A673 (cell line): ENCODE results near the gene PHTF1. TPM values are rescaled to one million over a fixed set of nuclear protein-coding genes. Genes with fewer than 3 reads are reported as not detected.

Experiments used
- BruUV-seq: library from RNA; stranded (reverse); fragments of 400-500 nt; replicated peaks from 2 replicates; lab custom pipeline; 2021; lab: Mats Ljungman, UMichigan
- CTCF ChIA-PET: fragments of 300-600 bp; sonication (Branson Sonifier 250); formaldehyde crosslinking; loops from one replicate; lab custom pipeline; 2022; ENCODE audit warnings: antibody characterized with exemption; lab: Charles Lee
- POLR2A ChIA-PET: fragments of 300-600 bp; sonication (Branson Sonifier 250); formaldehyde crosslinking; loops from one replicate; lab custom pipeline; 2022; ENCODE audit warnings: antibody characterized with exemption; ENCODE audit not compliant: low non-redundant PET; lab: Charles Lee
- DNase-seq: peaks from one replicate; pipeline ENCODE4 v3.0.0-alpha.2; 2015; ENCODE audit warnings: low spot score
- H3K27ac ChIP-seq: fragments of 200-600 bp; sonication (generic); 2 replicates; pipeline ENCODE4 v1.5.1; 2016; ENCODE audit warnings: mixed run types, low read depth, mild to moderate bottlenecking, mixed read lengths, antibody characterized with exemption, low read length; ENCODE audit not compliant: poor library complexity, severe bottlenecking
- H3K27me3 ChIP-seq: fragments of 200-600 bp; sonication (generic); replicated peaks from 2 replicates; pipeline ENCODE4 v1.6.1; 2017; ENCODE audit warnings: mixed run types, low read depth, mild to moderate bottlenecking, mixed read lengths, antibody characterized with exemption, low read length; ENCODE audit not compliant: insufficient read depth, poor library complexity
- H3K36me3 ChIP-seq: fragments of 200-600 bp; sonication (generic); 2 replicates; pipeline ENCODE4 v1.6.1; 2016; ENCODE audit warnings: mixed run types, mild to moderate bottlenecking, mixed read lengths, antibody characterized with exemption, low read length; ENCODE audit not compliant: insufficient read depth, poor library complexity, severe bottlenecking
- H3K4me1 ChIP-seq: fragments of 200-600 bp; sonication (generic); 2 replicates; pipeline ENCODE4 v1.6.1; 2017; ENCODE audit warnings: mixed run types, mild to moderate bottlenecking, mixed read lengths, antibody characterized with exemption, low read length; ENCODE audit not compliant: insufficient read depth, poor library complexity, severe bottlenecking
- H3K4me3 ChIP-seq: fragments of 200-600 bp; sonication (generic); 2 replicates; pipeline ENCODE4 v1.5.1; 2016; ENCODE audit warnings: low read depth, mixed run types, mild to moderate bottlenecking, mixed read lengths, low read length; ENCODE audit not compliant: poor library complexity, severe bottlenecking
- H3K9me3 ChIP-seq: fragments of 200-600 bp; sonication (generic); 2 replicates; pipeline ENCODE4 v1.6.1; 2016; ENCODE audit warnings: mixed run types, low read depth, mild to moderate bottlenecking, mixed read lengths, antibody characterized with exemption, low read length; ENCODE audit not compliant: poor library complexity, severe bottlenecking
- EZH2 ChIP-seq: fragments of 200-600 bp; sonication (generic); IDR thresholded peaks from 2 replicates; pipeline ENCODE4 v1.6.1; 2017; ENCODE audit warnings: borderline replicate concordance, low read depth, mild to moderate bottlenecking, mixed read lengths, antibody characterized with exemption, low read length; ENCODE audit not compliant: poor library complexity, severe bottlenecking
- intact Hi-C: fragments of 100-400 bp; cut with micrococcal nuclease; formaldehyde crosslinking; loops from one replicate; pipeline ENCODE4 v1.10.0; 2022; ENCODE audit not compliant: unreplicated experiment
- total RNA-seq: library from RNA; stranded (reverse); gene quantifications from 2 replicates; pipeline ENCODE4 v1.2.3, GENCODE V29; 2021
- TF ChIP-seq, protein P1 (sequence below): fragments of 300-800, 200-600 bp; sonication (generic); conservative IDR thresholded peaks from 2 replicates; pipeline ENCODE4 v1.5.1; 2017; ENCODE audit warnings: low read depth, mild to moderate bottlenecking, antibody characterized with exemption, low read length, moderate library complexity, mixed read lengths

PHTF1 gene
- total RNA-seq, 1 experiment from 2014 or later: 57.2 TPM

DNA sequence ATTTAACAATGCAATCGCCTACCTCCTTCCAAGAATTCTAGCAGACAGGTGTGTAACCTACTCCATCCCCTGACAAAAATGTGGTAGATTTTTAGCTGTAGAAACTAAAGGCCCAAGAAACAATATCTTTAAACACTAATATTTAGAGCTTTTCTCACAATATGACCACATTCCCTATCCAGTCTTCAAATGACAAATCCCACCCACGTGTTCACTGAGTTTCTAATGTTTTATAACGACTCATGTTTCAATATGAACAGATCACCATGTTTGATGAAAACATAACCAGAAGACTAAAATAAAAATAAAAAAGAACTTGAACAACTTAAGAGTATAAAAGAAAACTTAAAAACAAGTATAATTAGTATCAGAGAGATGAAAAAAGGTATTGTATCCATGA lies 28.4 kb upstream of the PHTF1 start:
- CTCF ChIA-PET: no interaction called here
- no peak overlapping the region for H3K27ac ChIP-seq

DNA sequence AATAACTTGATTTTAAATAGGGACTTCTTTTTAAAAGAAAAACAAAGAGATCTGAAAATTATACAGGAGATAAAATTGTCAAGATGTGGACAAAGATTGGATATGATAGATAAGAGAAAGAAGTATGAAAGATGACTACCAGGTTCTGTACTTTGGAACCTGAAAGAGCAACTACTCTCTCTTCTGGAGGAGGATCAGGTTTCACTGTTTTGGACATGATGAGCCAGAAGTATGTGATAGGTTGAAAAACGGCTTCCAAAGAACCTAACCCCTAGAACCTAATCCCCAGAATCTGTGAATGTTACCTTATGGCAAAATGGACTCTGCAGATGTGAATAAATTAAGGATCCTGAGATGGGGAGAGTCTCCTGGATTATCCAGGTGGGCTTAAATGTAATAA lies 26.8 kb upstream of the PHTF1 start:
- Histone ChIP-seq H3K27ac (no peak overlapping the region), H3K4me3 (no peak overlapping the region), H3K36me3 (no peaks in the 10 kb centered on the region), H3K9me3 (no peaks in the 10 kb centered on the region), H3K27me3 (no peaks in the 10 kb centered on the region), H3K4me1 (peaks cover 20% of the 10 kb centered on the region)
- intact Hi-C loops: no loop called here
- no peak for DNase-seq
- ChIA-PET CTCF (no interaction called here), POLR2A (no interaction called here)
- BruUV-seq: no TSS peak
- TF ChIP-seq EZH2: no peak
- TF ChIP-seq, protein P1, sequence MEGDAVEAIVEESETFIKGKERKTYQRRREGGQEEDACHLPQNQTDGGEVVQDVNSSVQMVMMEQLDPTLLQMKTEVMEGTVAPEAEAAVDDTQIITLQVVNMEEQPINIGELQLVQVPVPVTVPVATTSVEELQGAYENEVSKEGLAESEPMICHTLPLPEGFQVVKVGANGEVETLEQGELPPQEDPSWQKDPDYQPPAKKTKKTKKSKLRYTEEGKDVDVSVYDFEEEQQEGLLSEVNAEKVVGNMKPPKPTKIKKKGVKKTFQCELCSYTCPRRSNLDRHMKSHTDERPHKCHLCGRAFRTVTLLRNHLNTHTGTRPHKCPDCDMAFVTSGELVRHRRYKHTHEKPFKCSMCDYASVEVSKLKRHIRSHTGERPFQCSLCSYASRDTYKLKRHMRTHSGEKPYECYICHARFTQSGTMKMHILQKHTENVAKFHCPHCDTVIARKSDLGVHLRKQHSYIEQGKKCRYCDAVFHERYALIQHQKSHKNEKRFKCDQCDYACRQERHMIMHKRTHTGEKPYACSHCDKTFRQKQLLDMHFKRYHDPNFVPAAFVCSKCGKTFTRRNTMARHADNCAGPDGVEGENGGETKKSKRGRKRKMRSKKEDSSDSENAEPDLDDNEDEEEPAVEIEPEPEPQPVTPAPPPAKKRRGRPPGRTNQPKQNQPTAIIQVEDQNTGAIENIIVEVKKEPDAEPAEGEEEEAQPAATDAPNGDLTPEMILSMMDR: no peak

More for the DNA sequence above, 28.4 kb upstream of the PHTF1 start:
- no TSS peak for BruUV-seq
- H3K4me1 ChIP-seq: peaks cover 18% of the 10 kb centered on the region
- H3K36me3 ChIP-seq: no peaks in the 10 kb centered on the region
- no peak for DNase-seq
- no peaks in the 10 kb centered on the region for H3K9me3 ChIP-seq
- no peaks in the 10 kb centered on the region for H3K27me3 ChIP-seq
- POLR2A ChIA-PET: no interaction called here
- H3K4me3 ChIP-seq: no peak overlapping the region
- TF ChIP-seq EZH2: no peak
- TF ChIP-seq, protein P1: no peak
- intact Hi-C loops: no loop called here

DNA sequence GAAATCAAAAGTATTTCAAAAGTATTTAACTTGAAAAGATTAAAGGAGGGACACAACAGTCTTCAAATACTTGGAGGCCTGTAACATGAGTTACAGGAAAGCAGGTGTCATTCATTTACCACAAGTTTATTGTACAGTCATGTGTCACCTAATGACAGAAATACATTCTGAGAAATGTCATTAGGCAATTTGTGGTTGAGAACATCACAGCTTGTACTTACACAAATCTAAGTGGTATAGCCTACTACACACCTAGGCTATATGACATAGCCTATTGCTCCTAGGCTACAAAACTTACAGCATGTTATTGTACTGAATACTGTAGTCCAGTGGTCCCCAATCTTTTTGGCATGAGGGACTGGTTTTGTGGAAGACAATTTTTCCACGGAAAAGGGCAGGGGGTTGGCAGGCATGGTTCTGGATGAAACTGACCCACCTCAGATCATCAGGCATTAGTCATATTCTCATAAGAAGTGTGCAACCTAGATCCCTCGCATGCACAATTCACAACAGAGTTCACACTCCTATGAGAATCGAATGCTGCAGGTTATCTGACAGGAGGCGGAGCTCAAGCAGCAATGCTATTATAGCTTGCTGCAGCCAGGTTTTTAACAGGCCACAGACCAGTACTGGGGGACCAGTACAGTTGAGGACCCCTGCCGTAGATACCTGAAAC lies 25.0 kb upstream of the PHTF1 start:
- BruUV-seq: no TSS peak
- CTCF ChIA-PET: no interaction called here
- no peak for DNase-seq
- Histone ChIP-seq H3K36me3 (no peaks in the 10 kb centered on the region), H3K9me3 (no peaks in the 10 kb centered on the region), H3K4me3 (no peak overlapping the region), H3K4me1 (peaks cover 26% of the 10 kb centered on the region), H3K27me3 (no peaks in the 10 kb centered on the region), H3K27ac (peak overlapping the region; percentile 3)
- intact Hi-C loops: no loop called here
- TF ChIP-seq EZH2: no peak
- TF ChIP-seq, protein P1: no peak
- POLR2A ChIA-PET: no interaction called here
